ENCODE data around the gene PC. TPM values are rescaled to one million over a fixed set of nuclear protein-coding genes. Genes with fewer than 3 reads are reported as not detected.

Gene PC
- total and polyA plus RNA-seq, 11 donors = 2.6 to 22.4 (median 13.1) TPM

DNA sequence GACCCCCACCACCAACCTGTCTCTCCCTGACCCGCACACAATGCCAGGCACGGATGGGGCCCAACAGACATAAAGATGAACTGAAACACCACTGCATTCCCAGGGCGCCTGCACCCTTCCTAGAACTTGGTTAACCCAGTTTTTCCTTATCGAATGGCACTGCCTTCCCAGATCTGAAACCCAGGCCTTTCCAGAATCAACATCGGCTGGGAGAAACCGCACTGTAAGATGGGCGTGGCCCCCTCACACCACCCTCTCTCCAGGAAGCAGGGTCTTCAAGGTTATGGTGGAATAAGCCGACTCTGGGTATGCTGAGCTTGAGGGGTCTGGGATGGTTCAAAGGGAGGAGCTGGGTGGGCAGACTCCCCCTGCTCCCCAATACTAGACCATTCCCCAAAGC is 78.2 kb downstream of the PC start:
- Histone ChIP-seq H3K4me1 (peaks cover 0 to 17% (median 0%) of the 10 kb centered on the region in 12 donors), H3K9me3 (no peaks in the 10 kb centered on the region), H3K4me3 (no peak overlapping the region), H3K27ac (no peak overlapping the region), H3K36me3 (no peaks in the 10 kb centered on the region), H3K27me3 (no peaks in the 10 kb centered on the region)
- TF ChIP-seq POLR2A (IDR thresholded peaks at IDR 0.05) = no peak
- TF ChIP-seq, protein P1, sequence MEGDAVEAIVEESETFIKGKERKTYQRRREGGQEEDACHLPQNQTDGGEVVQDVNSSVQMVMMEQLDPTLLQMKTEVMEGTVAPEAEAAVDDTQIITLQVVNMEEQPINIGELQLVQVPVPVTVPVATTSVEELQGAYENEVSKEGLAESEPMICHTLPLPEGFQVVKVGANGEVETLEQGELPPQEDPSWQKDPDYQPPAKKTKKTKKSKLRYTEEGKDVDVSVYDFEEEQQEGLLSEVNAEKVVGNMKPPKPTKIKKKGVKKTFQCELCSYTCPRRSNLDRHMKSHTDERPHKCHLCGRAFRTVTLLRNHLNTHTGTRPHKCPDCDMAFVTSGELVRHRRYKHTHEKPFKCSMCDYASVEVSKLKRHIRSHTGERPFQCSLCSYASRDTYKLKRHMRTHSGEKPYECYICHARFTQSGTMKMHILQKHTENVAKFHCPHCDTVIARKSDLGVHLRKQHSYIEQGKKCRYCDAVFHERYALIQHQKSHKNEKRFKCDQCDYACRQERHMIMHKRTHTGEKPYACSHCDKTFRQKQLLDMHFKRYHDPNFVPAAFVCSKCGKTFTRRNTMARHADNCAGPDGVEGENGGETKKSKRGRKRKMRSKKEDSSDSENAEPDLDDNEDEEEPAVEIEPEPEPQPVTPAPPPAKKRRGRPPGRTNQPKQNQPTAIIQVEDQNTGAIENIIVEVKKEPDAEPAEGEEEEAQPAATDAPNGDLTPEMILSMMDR (IDR thresholded peaks at IDR 0.05) = no peak
- DNase-seq (peak in 1 of 5 donors; percentile 28), ATAC-seq (no peak)
- WGBS, 4 donors = 89 to 92% (median 89%) methylated on average over 8 of the region's 8 CpGs
- intact Hi-C loops (cut with DNase I) = loop anchor here in 3 of 10 donors (5.0 kb wide), 2 partner anchors 183 to 188 kb away; no protein-coding TSS in a partner anchor

DNA sequence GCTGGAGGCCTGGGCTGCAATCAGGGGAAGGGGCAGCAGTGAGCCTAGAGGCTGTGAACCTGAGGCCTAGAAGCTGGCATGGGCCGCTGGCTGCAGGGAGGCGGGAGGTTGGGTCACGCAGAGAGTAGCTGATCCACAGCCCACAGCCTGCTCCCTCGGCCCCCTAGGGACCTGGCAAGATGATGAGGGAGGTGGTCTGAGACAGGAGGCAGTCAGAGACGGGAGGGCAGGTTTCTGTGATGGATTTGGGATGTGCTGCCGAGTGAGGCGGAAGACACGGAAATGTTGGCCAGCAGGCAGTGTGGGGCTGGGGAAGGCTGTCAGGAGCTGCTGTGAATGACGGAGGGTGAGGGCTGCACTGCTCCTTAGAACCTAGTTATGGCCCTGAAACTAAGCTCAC is 78.6 kb downstream of the PC start:
- Histone ChIP-seq H3K4me3 (no peak overlapping the region), H3K27ac (no peak overlapping the region), H3K9me3 (no peaks in the 10 kb centered on the region), H3K4me1 (peaks cover 0 to 17% (median 0%) of the 10 kb centered on the region in 12 donors), H3K36me3 (no peaks in the 10 kb centered on the region), H3K27me3 (no peaks in the 10 kb centered on the region)
- ATAC-seq (no peak), DNase-seq (no peak)
- intact Hi-C loops (cut with DNase I) = no loop called here
- TF ChIP-seq, protein P1 (IDR thresholded peaks at IDR 0.05) = no peak
- TF ChIP-seq POLR2A (IDR thresholded peaks at IDR 0.05) = no peak
- WGBS, 4 donors = 92 to 96% (median 93%) methylated on average over 9 of the region's 9 CpGs

DNA sequence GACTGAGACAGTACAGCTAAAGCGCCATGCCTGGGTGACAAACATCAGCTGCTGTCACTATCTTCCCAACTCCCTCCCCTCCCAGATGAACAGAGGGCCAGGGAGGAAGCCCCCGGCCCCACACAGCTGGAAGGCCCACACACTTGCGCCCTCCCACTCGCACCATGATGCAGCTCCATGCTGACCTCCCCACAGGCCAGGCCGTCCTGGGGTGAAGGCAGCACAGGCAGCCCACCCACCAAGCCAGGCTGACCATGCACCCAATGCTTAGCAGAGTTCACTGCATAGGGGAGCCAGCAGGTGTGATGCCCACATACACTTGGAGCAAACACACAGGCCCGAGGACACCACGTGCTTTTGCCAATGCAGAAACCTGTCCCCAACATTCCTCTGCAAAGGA is 79.2 kb downstream of the PC start:
- no peak for TF ChIP-seq POLR2A (IDR thresholded peaks at IDR 0.05)
- TF ChIP-seq, protein P1 (IDR thresholded peaks at IDR 0.05) = no peak
- Histone ChIP-seq H3K36me3 (no peaks in the 10 kb centered on the region), H3K27ac (no peak overlapping the region), H3K27me3 (no peaks in the 10 kb centered on the region), H3K4me1 (peaks cover 0 to 17% (median 0%) of the 10 kb centered on the region in 12 donors), H3K4me3 (no peak overlapping the region), H3K9me3 (no peaks in the 10 kb centered on the region)
- 88 to 97% (median 94%) methylated on average over 4 to 7 of the region's 7 CpGs for WGBS, 4 donors
- intact Hi-C loops (cut with DNase I) = no loop called here
- no peak for DNase-seq
- no peak for ATAC-seq

DNA sequence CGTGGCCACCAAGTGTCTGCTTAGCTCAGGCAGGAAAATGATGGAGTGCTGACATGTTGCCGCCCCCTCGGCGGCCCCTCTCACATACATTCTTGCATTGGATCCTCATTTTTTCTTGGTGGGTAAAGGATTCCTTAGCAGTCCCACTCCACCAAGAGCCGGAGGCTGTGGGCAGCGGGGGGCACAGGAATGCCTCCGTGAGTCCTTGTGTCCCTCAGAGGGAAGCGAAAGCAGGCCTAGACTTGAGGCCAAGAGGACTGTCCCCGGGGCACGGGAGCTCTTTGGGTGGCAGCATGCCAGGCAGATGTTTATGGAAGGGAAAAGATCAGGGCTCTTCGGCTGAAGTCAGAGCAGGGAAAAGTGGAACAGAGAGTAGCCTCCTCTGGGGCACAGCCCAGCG is 79.7 kb downstream of the PC start:
- intact Hi-C loops (cut with DNase I) = no loop called here
- TF ChIP-seq, protein P1 (IDR thresholded peaks at IDR 0.05) = no peak
- TF ChIP-seq POLR2A (IDR thresholded peaks at IDR 0.05) = no peak

More for the DNA sequence above, 79.7 kb downstream of the PC start:
- no peak overlapping the region for H3K27ac ChIP-seq
- DNase-seq (no peak), ATAC-seq (no peak)
- no peaks in the 10 kb centered on the region for H3K36me3 ChIP-seq
- H3K4me1 ChIP-seq = peaks cover 0 to 17% (median 0%) of the 10 kb centered on the region in 12 donors
- H3K9me3 ChIP-seq = no peaks in the 10 kb centered on the region
- H3K4me3 ChIP-seq = no peak overlapping the region
- WGBS, 4 donors = 59 to 73% (median 69%) methylated on average over 12 of the region's 12 CpGs
- H3K27me3 ChIP-seq = no peaks in the 10 kb centered on the region

All from heart left ventricle (tissue), 16 donors.